Glomerular endothelial cell (primary cell): ENCODE results near the gene DPH2. TPM values are rescaled to one million over a fixed set of nuclear protein-coding genes. Genes with fewer than 3 reads are reported as not detected.

Experiments used
- DNase-seq: peaks from one replicate; pipeline ENCODE4 v3.0.0-alpha.2; 2011; ENCODE audit warnings: low read depth, low spot score; ENCODE audit errors: extremely low read depth
- total RNA-seq: library from RNA; depleted of rRNA; stranded (reverse); fragments of >200 nt; gene quantifications from 2 replicates; pipeline ENCODE4 v1.2.3, GENCODE V29; 2015

The DPH2 gene
- total RNA-seq, 1 donor from 2014 or later = 19.4 TPM

- DNase-seq = no peak
Observed at GRCh38 chr1:43942411-43942810, 27.4 kb upstream of the DPH2 start.

GRCh38 chr1:43944860-43945259, 24.9 kb upstream of the DPH2 start:
- no peak for DNase-seq

GRCh38 chr1:43945674-43946235, 24.1 kb upstream of the DPH2 start:
- no peak for DNase-seq

GRCh38 chr1:43946236-43947060, 23.4 kb upstream of the DPH2 start, which contains the start of gene IPO13:
TSS of gene IPO13 (plus strand) at chr1:43946950. CDS start at chr1:43947601, 651 bp downstream.
- DNase-seq = peak; percentile 44

GRCh38 chr1:43947061-43947873, 22.5 kb upstream of the DPH2 start:
- DNase-seq = no peak

- no peak for DNase-seq
Observed at GRCh38 chr1:43947874-43948437, 21.9 kb upstream of the DPH2 start.

GRCh38 chr1:43949678-43950077, 20.1 kb upstream of the DPH2 start:
- no peak for DNase-seq

- DNase-seq = no peak
Observed at GRCh38 chr1:43951021-43951985, 18.5 kb upstream of the DPH2 start.

- DNase-seq = no peak
Observed at GRCh38 chr1:43952731-43953346, 17.0 kb upstream of the DPH2 start.

GRCh38 chr1:43953361-43953760, 16.4 kb upstream of the DPH2 start:
- no peak for DNase-seq

GRCh38 chr1:43954036-43954435, 15.8 kb upstream of the DPH2 start:
- DNase-seq = no peak

- no peak for DNase-seq
Observed at GRCh38 chr1:43956234-43956633, 13.6 kb upstream of the DPH2 start.

GRCh38 chr1:43957407-43958040, 12.3 kb upstream of the DPH2 start:
- no peak for DNase-seq

GRCh38 chr1:43958351-43959255, 11.2 kb upstream of the DPH2 start:
- no peak for DNase-seq

GRCh38 chr1:43960798-43961197, 9.0 kb upstream of the DPH2 start:
- no peak for DNase-seq

- DNase-seq = no peak
Observed at GRCh38 chr1:43961692-43962091, 8.1 kb upstream of the DPH2 start.

GRCh38 chr1:43962324-43962723, 7.5 kb upstream of the DPH2 start:
- no peak for DNase-seq

- no peak for DNase-seq
Observed at GRCh38 chr1:43963006-43963405, 6.8 kb upstream of the DPH2 start.
